ENCODE measurements around the gene ZNF558. TPM values are rescaled to one million over a fixed set of nuclear protein-coding genes. Genes with fewer than 3 reads are reported as not detected.
"Not testable (repeated sequence)": the region's sequence is repeated elsewhere in the genome, so short reads cannot be mapped to it uniquely, and the experiment has no call there.

Gene ZNF558
- total RNA-seq, 3 donors from 2014 or later (not counting 1 experiment from before 2014, with no cell fraction given), result 20.9 to 26.8 (median 23.8) TPM

GRCh38 chr19:8806661-8807060 is 25.4 kb downstream of the ZNF558 start:
- Mint-ChIP-seq H3K4me3 (no peak overlapping the region), H3K36me3 (peaks cover 57% of the 10 kb centered on the region)

GRCh38 chr19:8794823-8795222 is 37.3 kb downstream of the ZNF558 start:
- 71% methylated on average over 1 of the region's 1 CpG for WGBS (ENCODE audit: insufficient coverage)
- Mint-ChIP-seq H3K36me3 (peaks cover 9% of the 10 kb centered on the region), H3K9me3 (peaks cover 3 to 5% of the 10 kb centered on the region in 2 donors), H3K27ac (no peak overlapping the region), H3K4me1 (no peaks in the 10 kb centered on the region), H3K27me3 (ENCODE audit: low read depth in 2 of 2) (no peaks in the 10 kb centered on the region), H3K4me3 (no peak overlapping the region)
- Histone ChIP-seq H3K36me3 (ENCODE audit: control insufficient read depth, insufficient read depth, low read length) (no peaks in the 10 kb centered on the region), H3K9me3 (ENCODE audit: control insufficient read depth, insufficient read depth, low read length) (peaks cover 12% of the 10 kb centered on the region), H3K4me3 (ENCODE audit: low read length) (no peak overlapping the region), H3K27me3 (ENCODE audit: control insufficient read depth, insufficient read depth, low read length) (no peaks in the 10 kb centered on the region), H3K4me1 (ENCODE audit: control insufficient read depth, insufficient read depth, low read length) (no peaks in the 10 kb centered on the region), H3K27ac (ENCODE audit: low read length) (no peak overlapping the region)
- intact Hi-C loops (cut with micrococcal nuclease), result no loop called here
- ATAC-seq (no peak), DNase-seq (no peak)
- no peak for TF ChIP-seq CTCF (IDR thresholded peaks at IDR 0.05)

More at GRCh38 chr19:8806661-8807060, 25.4 kb downstream of the ZNF558 start:
- Histone ChIP-seq H3K9me3 (ENCODE audit: control insufficient read depth, insufficient read depth, low read length) (peaks cover 67% of the 10 kb centered on the region), H3K4me3 (ENCODE audit: low read length) (no peak overlapping the region), H3K36me3 (ENCODE audit: control insufficient read depth, insufficient read depth, low read length) (peaks cover 18% of the 10 kb centered on the region), H3K27ac (ENCODE audit: low read length) (no peak overlapping the region), H3K27me3 (ENCODE audit: control insufficient read depth, insufficient read depth, low read length) (no peaks in the 10 kb centered on the region), H3K4me1 (ENCODE audit: control insufficient read depth, insufficient read depth, low read length) (no peaks in the 10 kb centered on the region)
- no peaks in the 10 kb centered on the region for H3K27me3 Mint-ChIP-seq (ENCODE audit: low read depth in 2 of 2)
- peaks cover 14 to 27% of the 10 kb centered on the region in 2 donors for H3K9me3 Mint-ChIP-seq
- H3K4me1 Mint-ChIP-seq, result no peaks in the 10 kb centered on the region
- TF ChIP-seq CTCF (IDR thresholded peaks at IDR 0.05), result no peak
- intact Hi-C loops (cut with micrococcal nuclease), result no loop called here
- no peak for ATAC-seq
- no peak for DNase-seq
- WGBS (ENCODE audit: insufficient coverage), result no CpG with 5 or more reads among the region's 1 CpG
- no peak overlapping the region for H3K27ac Mint-ChIP-seq

GRCh38 chr19:8773587-8773986 is 58.5 kb downstream of the ZNF558 start:
- H3K9me3 ChIP-seq (ENCODE audit: control insufficient read depth, insufficient read depth, low read length); H3K4me1 Mint-ChIP-seq; H3K4me1 ChIP-seq (ENCODE audit: control insufficient read depth, insufficient read depth, low read length); H3K27ac ChIP-seq (ENCODE audit: low read length); H3K27me3 ChIP-seq (ENCODE audit: control insufficient read depth, insufficient read depth, low read length); H3K36me3 Mint-ChIP-seq; ATAC-seq; H3K36me3 ChIP-seq (ENCODE audit: control insufficient read depth, insufficient read depth, low read length); intact Hi-C loops (cut with micrococcal nuclease); DNase-seq; H3K9me3 Mint-ChIP-seq; H3K4me3 ChIP-seq (ENCODE audit: low read length); H3K4me3 Mint-ChIP-seq; H3K27me3 Mint-ChIP-seq (ENCODE audit: low read depth in 2 of 2); H3K27ac Mint-ChIP-seq: not testable (repeated sequence)
- no CpG with 5 or more reads among the region's 12 CpGs for WGBS (ENCODE audit: insufficient coverage)

- H3K36me3 Mint-ChIP-seq; H3K9me3 Mint-ChIP-seq; H3K9me3 ChIP-seq (ENCODE audit: control insufficient read depth, insufficient read depth, low read length); H3K27ac ChIP-seq (ENCODE audit: low read length); H3K36me3 ChIP-seq (ENCODE audit: control insufficient read depth, insufficient read depth, low read length); H3K4me3 ChIP-seq (ENCODE audit: low read length); H3K27me3 Mint-ChIP-seq (ENCODE audit: low read depth in 2 of 2); H3K4me3 Mint-ChIP-seq; H3K27me3 ChIP-seq (ENCODE audit: control insufficient read depth, insufficient read depth, low read length); H3K4me1 ChIP-seq (ENCODE audit: control insufficient read depth, insufficient read depth, low read length); H3K4me1 Mint-ChIP-seq; DNase-seq; H3K27ac Mint-ChIP-seq; intact Hi-C loops (cut with micrococcal nuclease); ATAC-seq: not testable (repeated sequence)
- WGBS (ENCODE audit: insufficient coverage), result no CpG with 5 or more reads among the region's 8 CpGs
These were observed 62.8 kb downstream of the ZNF558 start for GRCh38 chr19:8769265-8769664.

- H3K9me3 ChIP-seq (ENCODE audit: control insufficient read depth, insufficient read depth, low read length); H3K27me3 ChIP-seq (ENCODE audit: control insufficient read depth, insufficient read depth, low read length); H3K27ac Mint-ChIP-seq; H3K9me3 Mint-ChIP-seq; H3K4me3 Mint-ChIP-seq; H3K27me3 Mint-ChIP-seq (ENCODE audit: low read depth in 2 of 2); DNase-seq; H3K4me3 ChIP-seq (ENCODE audit: low read length); H3K36me3 Mint-ChIP-seq; intact Hi-C loops (cut with micrococcal nuclease); H3K36me3 ChIP-seq (ENCODE audit: control insufficient read depth, insufficient read depth, low read length); ATAC-seq; H3K4me1 ChIP-seq (ENCODE audit: control insufficient read depth, insufficient read depth, low read length); H3K4me1 Mint-ChIP-seq; H3K27ac ChIP-seq (ENCODE audit: low read length): not testable (repeated sequence)
- WGBS (ENCODE audit: insufficient coverage), result 90% methylated on average over 5 of the region's 11 CpGs
These were observed 64.8 kb downstream of the ZNF558 start for GRCh38 chr19:8767257-8767656.

Other genes starting within 250 kb of the ZNF558 start
- 100 to 1,000 TPM; 159 to 286 (median 203) TPM for gene ADAMTS10, start 221.6 kb downstream of the ZNF558 start, total RNA-seq
- gene NFILZ, start 201.7 kb downstream of the ZNF558 start, total RNA-seq, result not detected
- gene ACTL9, start 133.5 kb downstream of the ZNF558 start, total RNA-seq, result not detected
- under 1 TPM in 1 of 3 donors, not detected in 2; 0.43 TPM for gene OR2Z1, start 110.7 kb downstream of the ZNF558 start, total RNA-seq
- gene MBD3L1, start 73 bp upstream of the ZNF558 start, total RNA-seq, result not detected
- gene MUC16, start 178.1 kb upstream of the ZNF558 start, total RNA-seq, result under 1 TPM in 1 of 3 donors, not detected in 2; under 0.01 TPM

All from natural killer cell (primary cell).